Uterus (tissue), 2 donors: ENCODE measurements around the gene INPP5J.

Source experiments
- CTCF ChIP-seq, 4 experiments: fragments of 200-600 bp in 2 of 4; fragments of 450-650 bp in 2 of 4; sonication (generic) in 2 of 4; IDR thresholded peaks; one replicate each; pipeline ENCODE4 v1.5.1; 2016 to 2019; ENCODE audit warnings: antibody characterized with exemption in 4 of 4, mild to moderate bottlenecking in 2 of 4, moderate library complexity in 1 of 4
- POLR2A ChIP-seq, 2 donors: fragments of 450-650 bp; IDR thresholded peaks; one replicate each; pipeline ENCODE4 v1.6.1; 2016; ENCODE audit warnings: antibody characterized with exemption in 2 of 2, mild to moderate bottlenecking in 1 of 2, moderate library complexity in 1 of 2

GRCh38 chr22:31084811-31085492 lies 37.8 kb upstream of the INPP5J start:
- TF ChIP-seq CTCF (IDR thresholded peaks at IDR 0.05) (peak; percentile 91 to 94 (median 94)), POLR2A (IDR thresholded peaks at IDR 0.05) (peak; percentile 80 to 81)
